Upper lobe of left lung (tissue), 4 donors: ENCODE results near the gene CSNK1G2.

Source experiments
- EP300 ChIP-seq, 4 donors: sonication (generic); formaldehyde crosslinking; IDR thresholded peaks; one replicate each; pipeline ENCODE4 v1.5.1; 2017; ENCODE audit warnings: antibody characterized with exemption in 4 of 4, control low read depth in 2 of 4
- POLR2AphosphoS5 ChIP-seq, 2 donors: sonication (generic); formaldehyde crosslinking; IDR thresholded peaks; one replicate each; pipeline ENCODE4 v1.5.1; 2017; ENCODE audit warnings: antibody characterized with exemption in 2 of 2
- TF ChIP-seq, protein P1 (sequence below), 6 experiments: fragments of 450-650 bp in 4 of 6; fragments of 200-600 bp in 2 of 6; sonication (generic) in 2 of 6; IDR thresholded peaks; one replicate each; pipeline ENCODE4 v1.5.1; 2016 to 2019; ENCODE audit warnings: antibody characterized with exemption in 6 of 6

DNA sequence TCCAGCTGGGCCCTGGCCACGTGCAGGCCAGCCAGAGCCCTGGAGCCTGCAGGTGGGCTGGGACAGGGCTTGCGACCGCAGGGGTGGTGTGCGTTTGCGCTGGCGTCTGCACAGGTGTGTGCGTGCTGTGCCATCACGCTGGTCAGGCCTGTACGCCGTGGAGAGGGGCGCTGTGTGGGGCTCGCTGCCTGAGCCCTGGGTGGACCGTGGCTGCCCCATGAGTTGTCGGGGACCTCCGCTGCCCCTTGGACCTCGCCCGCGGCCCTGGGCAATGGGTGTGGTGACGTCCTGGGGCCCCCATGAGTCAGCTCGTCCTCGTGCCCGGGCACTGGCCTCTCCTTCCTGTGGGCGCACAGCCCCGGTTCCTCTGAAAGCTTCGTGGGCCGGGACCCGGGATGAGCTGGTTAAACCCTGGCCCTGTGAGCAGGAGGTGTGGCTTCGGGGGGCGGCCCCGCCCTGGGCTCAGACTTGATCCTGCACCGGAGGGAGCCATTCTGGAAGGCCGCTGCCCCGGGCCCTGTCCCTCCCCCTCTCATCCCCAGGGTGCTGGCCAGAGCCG, 6.8 kb downstream of the CSNK1G2 start:
- TF ChIP-seq POLR2AphosphoS5 (IDR thresholded peaks at IDR 0.05) (no peak), EP300 (IDR thresholded peaks at IDR 0.05) (no peak)
- TF ChIP-seq, protein P1, sequence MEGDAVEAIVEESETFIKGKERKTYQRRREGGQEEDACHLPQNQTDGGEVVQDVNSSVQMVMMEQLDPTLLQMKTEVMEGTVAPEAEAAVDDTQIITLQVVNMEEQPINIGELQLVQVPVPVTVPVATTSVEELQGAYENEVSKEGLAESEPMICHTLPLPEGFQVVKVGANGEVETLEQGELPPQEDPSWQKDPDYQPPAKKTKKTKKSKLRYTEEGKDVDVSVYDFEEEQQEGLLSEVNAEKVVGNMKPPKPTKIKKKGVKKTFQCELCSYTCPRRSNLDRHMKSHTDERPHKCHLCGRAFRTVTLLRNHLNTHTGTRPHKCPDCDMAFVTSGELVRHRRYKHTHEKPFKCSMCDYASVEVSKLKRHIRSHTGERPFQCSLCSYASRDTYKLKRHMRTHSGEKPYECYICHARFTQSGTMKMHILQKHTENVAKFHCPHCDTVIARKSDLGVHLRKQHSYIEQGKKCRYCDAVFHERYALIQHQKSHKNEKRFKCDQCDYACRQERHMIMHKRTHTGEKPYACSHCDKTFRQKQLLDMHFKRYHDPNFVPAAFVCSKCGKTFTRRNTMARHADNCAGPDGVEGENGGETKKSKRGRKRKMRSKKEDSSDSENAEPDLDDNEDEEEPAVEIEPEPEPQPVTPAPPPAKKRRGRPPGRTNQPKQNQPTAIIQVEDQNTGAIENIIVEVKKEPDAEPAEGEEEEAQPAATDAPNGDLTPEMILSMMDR (IDR thresholded peaks at IDR 0.05): no peak
